Duodenal mucosa (tissue), 2 donors: ENCODE results near the gene RUSF1.
"Not testable (repeated sequence)": the region's sequence is repeated elsewhere in the genome, so short reads cannot be mapped to it uniquely, and the experiment has no call there.

Experiments used
- H3K27ac ChIP-seq: one replicate; pipeline ENCODE4 v1.7.0; 2013; ENCODE audit warnings: low read depth, low read length
- H3K27me3 ChIP-seq, 2 donors: one replicate each; pipeline ENCODE4 v1.7.0; 2013; ENCODE audit warnings: low read length in 2 of 2, control low read depth in 1 of 2; ENCODE audit not compliant: insufficient read depth in 2 of 2, control insufficient read depth in 1 of 2
- H3K36me3 ChIP-seq, 2 donors: one replicate each; pipeline ENCODE4 v1.7.0; 2013; ENCODE audit warnings: low read length in 2 of 2, control low read depth in 1 of 2; ENCODE audit not compliant: insufficient read depth in 2 of 2, control insufficient read depth in 1 of 2
- H3K4me1 ChIP-seq, 2 donors: one replicate each; pipeline ENCODE4 v1.7.0; 2013; ENCODE audit warnings: low read length in 2 of 2, control low read depth in 1 of 2; ENCODE audit not compliant: insufficient read depth in 2 of 2, control insufficient read depth in 1 of 2
- H3K4me3 ChIP-seq, 2 donors: one replicate each; pipeline ENCODE4 v1.7.0; 2013; ENCODE audit warnings: low read length in 2 of 2, low read depth in 1 of 2
- H3K9ac ChIP-seq, 2 donors: one replicate each; pipeline ENCODE4 v1.7.0; 2013; ENCODE audit warnings: low read length in 2 of 2, low read depth in 1 of 2
- H3K9me3 ChIP-seq, 2 donors: one replicate each; pipeline ENCODE4 v1.7.0; 2013; ENCODE audit warnings: low read length in 2 of 2, control low read depth in 1 of 2; ENCODE audit not compliant: control insufficient read depth in 1 of 2

Gene RUSF1

DNA sequence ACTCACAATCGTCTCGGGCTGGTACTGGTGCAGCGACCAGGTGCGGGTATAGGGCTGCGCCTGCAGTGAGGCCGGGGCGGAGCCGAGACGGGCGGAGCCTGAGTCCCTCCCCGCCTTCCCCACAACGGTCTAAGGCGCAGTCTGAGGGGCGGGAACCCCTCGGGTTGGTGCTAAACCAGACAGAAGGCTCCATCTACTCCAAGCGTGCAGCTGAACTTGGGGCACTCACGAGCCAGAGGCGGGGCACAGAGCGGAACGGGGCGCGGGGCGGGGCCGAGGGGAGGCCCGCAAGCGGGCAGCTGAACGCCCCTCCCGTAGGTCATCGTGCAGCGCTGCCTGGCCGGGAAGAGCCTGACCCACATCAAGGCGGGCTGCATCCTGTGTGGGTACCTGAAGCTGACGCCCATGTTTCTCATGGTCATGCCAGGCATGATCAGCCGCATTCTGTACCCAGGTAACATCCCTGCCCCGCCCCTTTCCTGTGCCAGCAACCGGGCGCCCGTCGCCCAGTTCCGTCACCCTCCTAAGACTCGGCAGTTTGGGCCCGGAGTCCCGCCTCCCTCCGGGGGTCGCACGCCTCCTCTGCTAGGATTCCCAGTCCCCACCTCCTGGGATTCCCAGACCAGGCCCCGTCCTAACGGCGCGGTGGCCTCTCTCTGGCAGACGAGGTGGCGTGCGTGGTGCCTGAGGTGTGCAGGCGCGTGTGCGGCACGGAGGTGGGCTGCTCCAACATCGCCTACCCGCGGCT, 20.3 kb downstream of the RUSF1 start:
- Histone ChIP-seq H3K4me1 (peaks cover 14 to 19% of the 10 kb centered on the region in 2 donors), H3K4me3 (peak overlapping the region; percentile 54 to 77), H3K27ac (no peak overlapping the region), H3K9me3 (no peaks in the 10 kb centered on the region), H3K27me3 (no peaks in the 10 kb centered on the region), H3K9ac (peak overlapping the region; percentile 21 to 43), H3K36me3 (peaks cover 1 to 22% of the 10 kb centered on the region in 2 donors)

DNA sequence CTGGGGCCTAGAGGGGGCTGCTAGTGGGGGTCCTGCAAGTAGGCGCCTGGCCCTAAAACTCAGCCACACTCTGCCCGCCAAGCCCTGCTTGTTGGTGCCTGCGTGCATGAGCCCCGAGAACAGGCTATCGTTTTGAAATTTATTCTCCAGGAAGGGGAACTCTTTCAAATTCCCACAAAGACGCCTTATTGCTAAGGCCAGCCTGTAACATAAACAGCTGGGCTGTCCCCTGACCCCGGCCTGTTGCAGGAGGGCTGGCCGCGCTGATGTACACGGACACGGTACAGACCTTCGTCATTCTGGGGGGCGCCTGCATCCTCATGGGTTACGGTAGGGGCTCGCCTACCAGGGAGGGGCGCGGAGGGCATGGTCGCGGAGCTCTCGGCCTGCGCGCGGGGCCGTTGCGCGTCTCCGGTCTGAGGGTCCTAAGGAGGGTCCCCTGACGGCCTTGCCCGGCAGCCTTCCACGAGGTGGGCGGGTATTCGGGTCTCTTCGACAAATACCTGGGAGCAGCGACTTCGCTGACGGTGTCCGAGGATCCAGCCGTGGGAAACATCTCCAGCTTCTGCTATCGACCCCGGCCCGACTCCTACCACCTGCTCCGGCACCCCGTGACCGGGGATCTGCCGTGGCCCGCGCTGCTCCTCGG, 21.0 kb downstream of the RUSF1 start:
- Histone ChIP-seq H3K9ac (peak overlapping the region; percentile 21 to 43), H3K9me3 (no peaks in the 10 kb centered on the region), H3K27ac (no peak overlapping the region), H3K27me3 (no peaks in the 10 kb centered on the region), H3K4me3 (peak overlapping the region; percentile 54 to 77), H3K4me1 (peaks cover 14 to 19% of the 10 kb centered on the region in 2 donors), H3K36me3 (peaks cover 0 to 15% of the 10 kb centered on the region in 2 donors)

DNA sequence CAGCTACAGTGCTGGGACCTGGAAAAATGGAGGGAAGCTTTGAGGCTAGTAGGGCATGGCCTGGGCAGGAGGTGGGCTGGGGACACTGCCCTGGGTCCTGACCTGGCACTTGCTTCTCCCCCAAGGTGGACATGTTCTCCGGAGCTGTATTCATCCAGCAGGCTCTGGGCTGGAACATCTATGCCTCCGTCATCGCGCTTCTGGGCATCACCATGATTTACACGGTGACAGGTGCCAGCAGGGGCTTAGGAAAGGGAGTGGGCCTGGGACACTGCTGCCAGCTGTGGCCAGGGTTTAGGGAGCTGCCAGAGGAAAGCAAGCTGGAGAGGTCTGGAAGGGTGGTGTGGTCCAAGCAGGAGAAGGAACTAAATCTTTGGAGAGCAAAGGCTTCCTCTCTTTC, 22.1 kb downstream of the RUSF1 start:
- H3K9ac ChIP-seq = no peak overlapping the region
- H3K4me1 ChIP-seq = peaks cover 17 to 21% of the 10 kb centered on the region in 2 donors
- H3K9me3 ChIP-seq = no peaks in the 10 kb centered on the region
- peaks cover 0 to 10% of the 10 kb centered on the region in 2 donors for H3K36me3 ChIP-seq
- H3K27me3 ChIP-seq = no peaks in the 10 kb centered on the region
- no peak overlapping the region for H3K4me3 ChIP-seq
- H3K27ac ChIP-seq = no peak overlapping the region

DNA sequence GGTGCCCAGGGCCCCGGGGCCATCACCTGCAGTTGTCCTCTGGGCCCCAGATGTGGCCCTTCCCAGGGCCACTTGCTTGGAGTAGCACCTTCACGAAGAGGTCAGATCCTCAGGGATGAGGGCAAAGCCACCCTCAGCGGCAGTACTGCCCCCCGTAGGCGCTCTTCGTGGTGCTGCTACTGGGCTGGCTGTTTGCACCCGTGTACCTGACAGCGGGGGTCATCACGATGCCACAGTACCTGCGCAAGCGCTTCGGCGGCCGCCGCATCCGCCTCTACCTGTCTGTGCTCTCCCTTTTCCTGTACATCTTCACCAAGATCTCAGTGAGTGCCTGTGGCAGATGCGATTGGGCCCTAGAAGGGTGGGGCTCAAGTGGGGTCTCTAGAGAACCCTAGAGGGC, 22.6 kb downstream of the RUSF1 start:
- no peak overlapping the region for H3K4me3 ChIP-seq
- peaks cover 21 to 26% of the 10 kb centered on the region in 2 donors for H3K4me1 ChIP-seq
- no peak overlapping the region for H3K27ac ChIP-seq
- no peaks in the 10 kb centered on the region for H3K27me3 ChIP-seq
- no peak overlapping the region for H3K9ac ChIP-seq
- H3K9me3 ChIP-seq = no peaks in the 10 kb centered on the region
- H3K36me3 ChIP-seq = peaks cover 0 to 7% of the 10 kb centered on the region in 2 donors

DNA sequence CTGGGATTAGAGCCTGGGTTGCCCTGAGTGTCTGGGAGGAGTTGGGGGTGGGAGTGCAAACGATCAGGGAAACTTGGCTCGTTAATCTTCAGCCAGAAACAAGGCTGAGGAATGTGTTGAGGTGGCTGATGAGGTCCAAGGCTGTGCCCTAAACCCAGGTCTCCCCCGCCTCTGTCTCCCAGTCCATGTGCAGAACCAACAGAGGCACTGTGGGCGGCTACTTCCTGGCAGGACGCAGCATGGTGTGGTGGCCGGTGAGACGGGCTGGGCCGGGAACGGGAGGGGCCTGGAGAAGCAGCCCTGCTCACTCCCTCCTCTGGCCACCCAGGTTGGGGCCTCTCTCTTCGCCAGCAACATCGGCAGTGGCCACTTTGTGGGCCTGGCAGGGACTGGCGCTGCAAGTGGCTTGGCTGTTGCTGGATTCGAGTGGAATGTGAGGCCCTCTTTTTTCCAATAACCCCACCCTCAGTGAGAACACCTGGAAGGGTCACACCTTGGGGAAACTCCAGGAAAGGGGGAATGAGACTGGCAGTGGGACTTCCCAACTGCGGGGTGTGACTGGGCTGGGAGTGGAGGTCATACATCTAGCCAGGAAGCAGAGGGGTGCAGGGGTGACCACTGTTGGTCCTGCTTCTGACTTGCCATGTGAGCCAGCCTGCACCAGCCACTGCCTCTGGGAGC, 23.6 kb downstream of the RUSF1 start:
- no peaks in the 10 kb centered on the region for H3K9me3 ChIP-seq
- H3K4me3 ChIP-seq = no peak overlapping the region
- no peaks in the 10 kb centered on the region for H3K36me3 ChIP-seq
- no peaks in the 10 kb centered on the region for H3K27me3 ChIP-seq
- H3K27ac ChIP-seq = no peak overlapping the region
- peaks cover 25 to 32% of the 10 kb centered on the region in 2 donors for H3K4me1 ChIP-seq
- H3K9ac ChIP-seq = no peak overlapping the region

DNA sequence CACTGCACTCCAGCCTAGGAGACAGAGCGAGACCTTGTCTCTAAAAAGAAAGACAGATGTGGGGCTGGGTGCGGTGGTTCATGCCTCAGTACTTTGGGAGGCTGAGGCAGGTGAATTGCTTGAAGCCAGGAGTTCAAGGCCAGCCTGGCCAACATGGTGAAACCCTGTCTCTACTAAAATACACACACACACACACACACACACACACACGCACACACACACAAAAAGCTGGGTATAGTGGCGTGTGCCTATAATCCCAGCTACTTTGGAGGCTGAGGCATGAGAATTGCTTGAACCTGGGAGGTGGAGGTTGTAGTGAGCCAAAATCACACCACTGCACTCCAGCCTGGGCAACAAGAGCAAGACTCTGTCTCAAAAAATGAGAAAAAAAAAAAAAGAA, 24.1 kb downstream of the RUSF1 start:
- not testable (repeated sequence) for H3K9ac ChIP-seq, H3K36me3 ChIP-seq, H3K27ac ChIP-seq, H3K27me3 ChIP-seq, H3K9me3 ChIP-seq, H3K4me3 ChIP-seq
- peaks cover 27 to 38% of the 10 kb centered on the region in 2 donors for H3K4me1 ChIP-seq

DNA sequence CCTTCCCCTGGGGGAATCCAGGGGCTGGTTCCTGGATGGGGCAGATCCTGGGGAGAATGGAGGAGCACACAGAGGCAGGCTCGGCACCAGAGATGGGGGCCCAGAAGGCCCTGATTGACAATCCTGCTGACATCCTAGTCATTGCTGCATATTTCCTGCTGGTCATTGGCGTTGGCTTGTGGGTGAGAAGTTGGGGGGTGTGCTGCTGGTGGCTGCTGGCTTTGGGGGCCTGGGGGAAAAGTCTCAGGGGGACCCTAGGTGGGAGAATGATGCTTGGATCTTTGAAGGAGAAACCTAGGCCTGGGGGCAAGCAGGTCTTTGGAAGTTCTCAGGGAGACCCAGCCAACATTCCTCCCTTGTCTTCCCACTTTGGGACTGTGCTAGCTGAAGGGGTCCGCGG, 25.1 kb downstream of the RUSF1 start, which contains the start of gene SLC5A2:
TSS of gene SLC5A2 (plus strand) at position 43 of the 400 bp plus-strand sequence. CDS start at position 57, 14 bp downstream.
- no peak within 1 kb of the TSS for H3K4me3 ChIP-seq
- H3K27me3 ChIP-seq = no peaks in the 10 kb centered on the region
- no peak within 1 kb of the TSS for H3K27ac ChIP-seq

DNA sequence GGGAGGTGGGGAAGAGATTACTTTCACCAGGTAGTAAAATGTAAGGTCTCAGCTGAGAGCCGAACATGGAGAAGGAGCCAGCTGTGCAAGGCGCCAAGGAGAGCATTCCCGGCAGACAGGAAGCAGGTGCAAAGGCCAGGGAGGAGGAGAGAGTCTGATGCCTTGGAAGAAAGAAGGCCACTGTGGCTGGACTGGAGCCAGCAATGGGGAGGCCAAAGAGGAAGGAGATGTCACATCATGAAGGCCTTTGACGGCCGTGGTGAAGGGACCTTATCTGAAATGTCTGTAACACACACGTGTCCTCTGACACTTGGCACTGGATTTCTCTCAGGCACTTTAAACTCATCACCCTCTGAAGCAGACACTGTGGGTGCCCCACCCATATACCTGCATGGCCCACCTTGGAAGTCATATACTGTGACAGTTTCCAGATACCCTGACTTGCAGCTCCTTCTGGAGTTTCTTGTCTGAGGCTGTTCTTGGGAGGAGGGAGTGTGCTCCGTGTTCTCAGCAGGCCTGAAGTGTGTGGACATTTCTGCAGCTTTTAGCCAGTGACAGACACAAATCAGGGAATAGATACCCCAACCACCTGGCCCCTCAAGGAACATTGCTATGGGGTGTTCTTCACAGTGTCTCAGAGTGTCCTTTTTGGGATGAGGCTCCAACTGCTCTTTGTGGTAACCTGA, 27.2 kb downstream of the RUSF1 start:
- Histone ChIP-seq H3K4me1 (peaks cover 27 to 38% of the 10 kb centered on the region in 2 donors), H3K27me3 (no peaks in the 10 kb centered on the region), H3K9ac (no peak overlapping the region), H3K27ac (no peak overlapping the region), H3K36me3 (no peaks in the 10 kb centered on the region), H3K4me3 (no peak overlapping the region), H3K9me3 (no peaks in the 10 kb centered on the region)

More for the DNA sequence above, 25.1 kb downstream of the RUSF1 start, which contains the start of gene SLC5A2:
- no peak within 1 kb of the TSS for H3K9ac ChIP-seq
- H3K4me1 ChIP-seq = peaks cover 23 to 38% of the 10 kb centered on the region in 2 donors
- H3K36me3 ChIP-seq = no peaks in the 10 kb centered on the region
- H3K9me3 ChIP-seq = no peaks in the 10 kb centered on the region

DNA sequence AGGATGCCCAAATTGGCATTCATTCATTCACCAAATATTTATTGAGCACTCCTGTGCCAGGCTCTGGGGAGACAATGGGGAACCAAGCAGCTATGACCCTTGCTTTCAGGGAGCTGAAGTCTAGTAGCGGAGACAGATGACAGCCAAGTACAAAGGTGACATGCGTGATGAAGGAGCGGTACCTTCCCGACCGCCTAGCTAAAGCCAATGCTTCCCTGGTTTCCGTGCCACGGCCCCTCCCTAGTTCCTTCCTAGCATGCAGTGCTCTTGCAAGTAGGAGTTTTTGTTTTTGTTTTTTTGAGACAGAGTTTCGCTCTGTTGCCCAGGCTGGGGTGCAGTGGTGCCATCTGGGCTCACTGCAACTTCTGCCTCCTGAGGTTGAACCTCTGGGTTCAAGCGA, 28.4 kb downstream of the RUSF1 start:
- peaks cover 0 to 3% of the 10 kb centered on the region in 2 donors for H3K36me3 ChIP-seq
- H3K9ac ChIP-seq = no peak overlapping the region
- H3K9me3 ChIP-seq = no peaks in the 10 kb centered on the region
- H3K27me3 ChIP-seq = no peaks in the 10 kb centered on the region
- H3K4me1 ChIP-seq = peaks cover 23 to 46% of the 10 kb centered on the region in 2 donors
- no peak overlapping the region for H3K4me3 ChIP-seq
- no peak overlapping the region for H3K27ac ChIP-seq
